GM23338 (cell line): ENCODE data around the gene ASPSCR1. TPM values are rescaled to one million over a fixed set of nuclear protein-coding genes. Genes with fewer than 3 reads are reported as not detected.

Source experiments
- ATAC-seq: fragments of 200-7000 bp; cut with Tn5 transposase; 3 replicates; pipeline ENCODE4 v1.9.1; 2020
- DNase-seq: peaks from one replicate; pipeline ENCODE4 v3.0.0-alpha.2; 2015; ENCODE audit warnings: low spot score
- H2AFZ ChIP-seq: fragments of 200-600 bp; sonication (generic); 2 replicates; pipeline ENCODE4 v1.8.0; 2016; ENCODE audit warnings: antibody characterized with exemption, mild to moderate bottlenecking, moderate library complexity
- H3F3A ChIP-seq: fragments of 200-600 bp; sonication (generic); replicated peaks from 2 replicates; pipeline ENCODE4 v1.8.0; 2017; ENCODE audit warnings: antibody characterized with exemption, mixed run types, low read depth
- H3K27ac ChIP-seq: fragments of 200-600 bp; sonication (generic); 2 replicates; pipeline ENCODE4 v1.6.1; 2016; ENCODE audit warnings: low read depth
- H3K27me3 ChIP-seq: fragments of 200-600 bp; sonication (generic); 2 replicates; pipeline ENCODE4 v1.8.0; 2016; ENCODE audit warnings: mild to moderate bottlenecking, mixed run types, moderate library complexity; ENCODE audit not compliant: insufficient read depth
- H3K36me3 ChIP-seq: fragments of 200-600 bp; sonication (generic); 2 replicates; pipeline ENCODE4 v1.8.0; 2016; ENCODE audit warnings: mild to moderate bottlenecking; ENCODE audit not compliant: insufficient read depth
- H3K4me1 ChIP-seq: fragments of 200-600 bp; sonication (generic); 2 replicates; pipeline ENCODE4 v1.8.0; 2016; ENCODE audit warnings: mild to moderate bottlenecking, moderate library complexity; ENCODE audit not compliant: insufficient read depth
- H3K4me2 ChIP-seq: fragments of 200-600 bp; sonication (generic); 2 replicates; pipeline ENCODE4 v1.7.1; 2017; ENCODE audit warnings: mixed run types
- H3K4me3 ChIP-seq: fragments of 200-600 bp; sonication (generic); 2 replicates; pipeline ENCODE4 v1.6.1; 2016; ENCODE audit warnings: mixed run types
- H3K79me2 ChIP-seq: fragments of 200-600 bp; sonication (generic); replicated peaks from 2 replicates; pipeline ENCODE4 v1.8.0; 2017; ENCODE audit warnings: mild to moderate bottlenecking; ENCODE audit not compliant: insufficient read depth
- H3K9me2 ChIP-seq: fragments of 200-600 bp; sonication (generic); 2 replicates; pipeline ENCODE4 v1.8.0; 2017; ENCODE audit not compliant: insufficient read depth
- H4K20me1 ChIP-seq: fragments of 200-600 bp; sonication (generic); replicated peaks from 2 replicates; pipeline ENCODE4 v1.8.0; 2017; ENCODE audit warnings: mild to moderate bottlenecking; ENCODE audit not compliant: insufficient read depth
- H3K27ac Mint-ChIP-seq: 2 replicates; pipeline ENCODE4 v1.8.0; 2020; ENCODE audit warnings: inconsistent platforms, mild to moderate bottlenecking, moderate library complexity, mixed read lengths
- H3K27me3 Mint-ChIP-seq: 3 replicates; pipeline ENCODE4 v1.8.0; 2022; ENCODE audit warnings: low read depth, mild to moderate bottlenecking, moderate library complexity, mixed read lengths, inconsistent platforms; ENCODE audit not compliant: insufficient read depth, poor library complexity
- H3K36me3 Mint-ChIP-seq: 3 replicates; pipeline ENCODE4 v1.8.0; 2021; ENCODE audit warnings: low read depth, mild to moderate bottlenecking, inconsistent platforms, moderate library complexity, mixed read lengths
- H3K4me1 Mint-ChIP-seq: 3 replicates; pipeline ENCODE4 v1.8.0; 2020; ENCODE audit warnings: mild to moderate bottlenecking, inconsistent platforms, mixed read lengths
- H3K4me3 Mint-ChIP-seq: 3 replicates; pipeline ENCODE4 v1.8.0; 2021; ENCODE audit warnings: moderate library complexity, mild to moderate bottlenecking, inconsistent platforms, mixed read lengths
- H3K9me3 Mint-ChIP-seq: 3 replicates; pipeline ENCODE4 v1.8.0; 2020; ENCODE audit warnings: moderate library complexity, mild to moderate bottlenecking, inconsistent platforms, mixed read lengths
- CREB1 ChIP-seq: fragments of 250-450 bp; sonication (Bioruptor Pico); IDR thresholded peaks from 2 replicates; pipeline ENCODE4 v1.5.0; 2020; ENCODE audit warnings: low read depth, mild to moderate bottlenecking, moderate library complexity
- CTCF ChIP-seq, 2 experiments: fragments of 200-600 bp in 1 of 2; sonication (generic) in 1 of 2; conservative IDR thresholded peaks; 2 replicates each; pipeline versions ENCODE4 v1.5.1 to v1.6.1; 2016 to 2017; ENCODE audit warnings: antibody characterized with exemption in 2 of 2, low read depth in 2 of 2, mild to moderate bottlenecking in 2 of 2, moderate library complexity in 1 of 2
- ETS1 ChIP-seq: IDR thresholded peaks from 2 replicates; pipeline ENCODE4 v1.6.1; 2016; ENCODE audit warnings: antibody characterized with exemption
- EZH2 ChIP-seq: fragments of 200-600 bp; sonication (generic); IDR thresholded peaks from one replicate; pipeline ENCODE4 v1.8.0; 2017; ENCODE audit warnings: antibody characterized with exemption, mild to moderate bottlenecking, low read depth; ENCODE audit not compliant: unreplicated experiment
- EZH2phosphoT487 ChIP-seq: fragments of 200-600 bp; sonication (generic); IDR thresholded peaks from one replicate; pipeline ENCODE4 v1.8.1; 2018; ENCODE audit warnings: antibody characterized with exemption; ENCODE audit not compliant: unreplicated experiment
- NANOG ChIP-seq: IDR thresholded peaks from 2 replicates; pipeline ENCODE4 v1.6.1; 2016; ENCODE audit warnings: antibody characterized with exemption, borderline replicate concordance
- POLR2AphosphoS5 ChIP-seq: IDR thresholded peaks from 2 replicates; pipeline ENCODE4 v1.6.1; 2016; ENCODE audit warnings: antibody characterized with exemption, low read depth
- STAT1 ChIP-seq: IDR thresholded peaks from one replicate; pipeline ENCODE4 v1.6.1; 2016; ENCODE audit warnings: antibody characterized with exemption; ENCODE audit not compliant: unreplicated experiment
- ZNF114 ChIP-seq: fragments of 250-450 bp; sonication (Bioruptor Pico); IDR thresholded peaks from 2 replicates; pipeline ENCODE4 v1.5.0; 2020; ENCODE audit warnings: mild to moderate bottlenecking, moderate library complexity
- ZNF331 ChIP-seq: fragments of 250-450 bp; sonication (Bioruptor Pico); IDR thresholded peaks from 2 replicates; pipeline ENCODE4 v1.5.0; 2020; ENCODE audit warnings: low read depth, mild to moderate bottlenecking, moderate library complexity
- polyA plus RNA-seq: library from polyadenylated mRNA; unstranded; fragments of >200 nt; fragmentation: Nextera tagmentation; extraction: Ambion mirVana; gene quantifications from 2 replicates; pipeline ENCODE4 v1.2.1, GENCODE V29; 2016
- total RNA-seq: library from RNA; depleted of rRNA; stranded (reverse); fragments of >200 nt; shearing (Covaris generic); gene quantifications from 2 replicates; pipeline ENCODE4 v1.2.3, GENCODE V29; 2014

ASPSCR1 gene
- total and polyA plus RNA-seq, 2 experiments from 2014 or later: 44.2 to 46.9 TPM

GRCh38 chr17:81956607-81957589 is 20.5 kb upstream of the ASPSCR1 start:
- Histone ChIP-seq H3K4me2 (no peak overlapping the region), H3K9me2 (no peaks in the 10 kb centered on the region), H3K4me3 (no peak overlapping the region), H3K36me3 (no peaks in the 10 kb centered on the region), H3K27ac (no peak overlapping the region), H3K79me2 (no peaks in the 10 kb centered on the region), H3K27me3 (peaks cover 49% of the 10 kb centered on the region), H3K4me1 (no peaks in the 10 kb centered on the region; the same call in 1 of the 2 replicates), H2AFZ (no peak overlapping the region), H3F3A (no peaks in the 10 kb centered on the region), H4K20me1 (peaks cover 6% of the 10 kb centered on the region; the same call in 1 of the 2 replicates)
- Mint-ChIP-seq H3K36me3 (no peaks in the 10 kb centered on the region; the same call in 2 of the 3 replicates), H3K4me1 (no peaks in the 10 kb centered on the region; the same call in 2 of the 3 replicates), H3K27ac (no peak overlapping the region), H3K27me3 (peaks cover 41% of the 10 kb centered on the region), H3K4me3 (no peak overlapping the region), H3K9me3 (peaks cover 3% of the 10 kb centered on the region; the same call in 1 of the 3 replicates)
- no peak for TF ChIP-seq EZH2
- DNase-seq (no peak), ATAC-seq (no peak)

GRCh38 chr17:81957691-81958432 is 19.6 kb upstream of the ASPSCR1 start:
- TF ChIP-seq EZH2 (no peak), NANOG (no peak), ZNF114 (CRISPR knock-in tag) (no peak), ZNF331 (CRISPR knock-in tag) (no peak)
- H3K36me3 Mint-ChIP-seq: no peaks in the 10 kb centered on the region; the same call in 2 of the 3 replicates

GRCh38 chr17:81958633-81959342 is 18.6 kb upstream of the ASPSCR1 start:
- H3F3A ChIP-seq: peaks cover 12% of the 10 kb centered on the region
- H3K79me2 ChIP-seq: no peaks in the 10 kb centered on the region
- Mint-ChIP-seq H3K9me3 (peaks cover 3% of the 10 kb centered on the region; the same call in 1 of the 3 replicates), H3K4me3 (peak overlapping the region; percentile 25; the same call in 1 of the 3 replicates), H3K27ac (no peak overlapping the region), H3K4me1 (no peaks in the 10 kb centered on the region; the same call in 2 of the 3 replicates), H3K36me3 (no peaks in the 10 kb centered on the region; the same call in 2 of the 3 replicates), H3K27me3 (peaks cover 53% of the 10 kb centered on the region)
- no peaks in the 10 kb centered on the region for H3K9me2 ChIP-seq
- DNase-seq: no peak
- no peak for ATAC-seq
- H3K27ac ChIP-seq: no peak overlapping the region
- H3K4me3 ChIP-seq: peak overlapping the region; percentile 48; the same call in 1 of the 2 replicates
- H2AFZ ChIP-seq: no peak overlapping the region
- H3K36me3 ChIP-seq: no peaks in the 10 kb centered on the region
- H4K20me1 ChIP-seq: 0 out of 2 replicates have a peak, but pooled peaks cover 6% of the 10 kb centered on the region
- H3K4me2 ChIP-seq: peak overlapping the region; percentile 68
- H3K4me1 ChIP-seq: peaks cover 5% of the 10 kb centered on the region; the same call in 1 of the 2 replicates
- peaks cover 68% of the 10 kb centered on the region for H3K27me3 ChIP-seq
- no peak for TF ChIP-seq STAT1
- no peak for TF ChIP-seq CREB1 (CRISPR knock-in tag)
- no peak for TF ChIP-seq POLR2AphosphoS5
- TF ChIP-seq ETS1: no peak
- no peak for TF ChIP-seq EZH2phosphoT487
- TF ChIP-seq NANOG: no peak
- TF ChIP-seq ZNF331 (CRISPR knock-in tag): no peak
- TF ChIP-seq CTCF (conservative IDR thresholded peaks at IDR 0.05; ENCODE audit: low read depth in 2 of 2): no peak

More at GRCh38 chr17:81957691-81958432, 19.6 kb upstream of the ASPSCR1 start:
- Histone ChIP-seq H3K36me3 (no peaks in the 10 kb centered on the region), H3F3A (peaks cover 9% of the 10 kb centered on the region), H3K4me3 (no peak overlapping the region), H3K79me2 (no peaks in the 10 kb centered on the region), H3K27me3 (peaks cover 59% of the 10 kb centered on the region), H3K4me1 (peaks cover 5% of the 10 kb centered on the region; the same call in 1 of the 2 replicates), H3K9me2 (no peaks in the 10 kb centered on the region), H3K4me2 (no peak overlapping the region), H2AFZ (no peak overlapping the region), H4K20me1 (0 out of 2 replicates have a peak, but pooled peaks cover 6% of the 10 kb centered on the region), H3K27ac (no peak overlapping the region)
- no peak for ATAC-seq
- no peaks in the 10 kb centered on the region; the same call in 2 of the 3 replicates for H3K4me1 Mint-ChIP-seq
- H3K27ac Mint-ChIP-seq: no peak overlapping the region
- DNase-seq: no peak
- peaks cover 43% of the 10 kb centered on the region for H3K27me3 Mint-ChIP-seq
- H3K9me3 Mint-ChIP-seq: peaks cover 3% of the 10 kb centered on the region; the same call in 1 of the 3 replicates
- H3K4me3 Mint-ChIP-seq: no peak overlapping the region; the same call in 2 of the 3 replicates
